ENCODE measurements around the gene CHMP4B. TPM values are rescaled to one million over a fixed set of nuclear protein-coding genes. Genes with fewer than 3 reads are reported as not detected.

Gene CHMP4B
- total RNA-seq, 4 donors from 2014 or later: 92.9 to 113 (median 105) TPM

DNA sequence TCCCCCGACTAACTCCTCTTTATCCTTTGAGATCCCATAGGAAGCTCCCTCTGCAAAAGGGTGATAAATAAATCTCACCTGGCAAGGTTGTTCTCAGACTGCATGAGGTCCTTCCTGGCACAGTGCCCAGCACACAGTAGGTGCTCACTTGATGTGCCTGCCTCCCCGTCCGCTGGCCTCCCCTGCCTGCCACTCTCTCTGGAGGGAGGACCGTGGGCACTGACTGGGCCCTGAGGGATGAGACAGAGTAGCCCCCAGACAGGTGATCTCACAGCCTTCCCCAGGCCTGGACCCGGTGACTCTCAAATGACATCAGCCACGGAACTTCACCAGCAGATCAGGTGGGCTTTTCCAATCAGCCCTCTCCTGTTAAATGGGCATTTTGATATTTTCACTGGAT is 57.4 kb downstream of the CHMP4B start:
- intact Hi-C loops (cut with DNase I; ENCODE audit: low total_unique reads): no loop called here
- 69 to 72% methylated on average over 6 of the region's 6 CpGs for WGBS, 2 donors
- TF ChIP-seq, protein P1, sequence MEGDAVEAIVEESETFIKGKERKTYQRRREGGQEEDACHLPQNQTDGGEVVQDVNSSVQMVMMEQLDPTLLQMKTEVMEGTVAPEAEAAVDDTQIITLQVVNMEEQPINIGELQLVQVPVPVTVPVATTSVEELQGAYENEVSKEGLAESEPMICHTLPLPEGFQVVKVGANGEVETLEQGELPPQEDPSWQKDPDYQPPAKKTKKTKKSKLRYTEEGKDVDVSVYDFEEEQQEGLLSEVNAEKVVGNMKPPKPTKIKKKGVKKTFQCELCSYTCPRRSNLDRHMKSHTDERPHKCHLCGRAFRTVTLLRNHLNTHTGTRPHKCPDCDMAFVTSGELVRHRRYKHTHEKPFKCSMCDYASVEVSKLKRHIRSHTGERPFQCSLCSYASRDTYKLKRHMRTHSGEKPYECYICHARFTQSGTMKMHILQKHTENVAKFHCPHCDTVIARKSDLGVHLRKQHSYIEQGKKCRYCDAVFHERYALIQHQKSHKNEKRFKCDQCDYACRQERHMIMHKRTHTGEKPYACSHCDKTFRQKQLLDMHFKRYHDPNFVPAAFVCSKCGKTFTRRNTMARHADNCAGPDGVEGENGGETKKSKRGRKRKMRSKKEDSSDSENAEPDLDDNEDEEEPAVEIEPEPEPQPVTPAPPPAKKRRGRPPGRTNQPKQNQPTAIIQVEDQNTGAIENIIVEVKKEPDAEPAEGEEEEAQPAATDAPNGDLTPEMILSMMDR (IDR thresholded peaks at IDR 0.05): no peak
- TF ChIP-seq POLR2A (IDR thresholded peaks at IDR 0.05): no peak
- DNase-seq (ENCODE audit: low spot score in 2 of 2): no peak
- no peak overlapping the region for H3K4me3 ChIP-seq (ENCODE audit: low read depth, poor library complexity, severe bottlenecking)

DNA sequence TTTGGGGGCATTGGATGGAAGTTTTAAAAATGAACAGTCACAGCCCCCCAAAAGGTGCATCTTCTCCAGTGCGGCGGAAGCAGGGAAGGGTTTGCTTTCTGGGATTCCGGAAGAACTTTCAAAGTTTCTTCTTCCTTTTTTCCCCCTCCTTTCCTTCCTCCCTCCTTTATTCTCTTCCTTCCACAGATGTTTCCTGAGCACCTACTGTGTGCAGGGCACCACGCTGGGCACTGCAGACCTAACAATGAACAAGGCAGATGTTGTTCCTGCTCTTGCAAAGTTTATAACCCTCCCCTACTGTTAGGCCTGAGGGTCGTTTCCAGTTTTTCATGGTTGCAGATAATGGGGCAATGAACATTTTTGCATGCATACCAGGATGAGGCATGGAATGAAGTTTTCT is 58.1 kb downstream of the CHMP4B start:
- intact Hi-C loops (cut with DNase I; ENCODE audit: low total_unique reads): no loop called here
- WGBS, 2 donors: 77 to 86% methylated on average over 5 of the region's 5 CpGs
- no peak for TF ChIP-seq POLR2A (IDR thresholded peaks at IDR 0.05)
- TF ChIP-seq, protein P1 (IDR thresholded peaks at IDR 0.05): no peak

DNA sequence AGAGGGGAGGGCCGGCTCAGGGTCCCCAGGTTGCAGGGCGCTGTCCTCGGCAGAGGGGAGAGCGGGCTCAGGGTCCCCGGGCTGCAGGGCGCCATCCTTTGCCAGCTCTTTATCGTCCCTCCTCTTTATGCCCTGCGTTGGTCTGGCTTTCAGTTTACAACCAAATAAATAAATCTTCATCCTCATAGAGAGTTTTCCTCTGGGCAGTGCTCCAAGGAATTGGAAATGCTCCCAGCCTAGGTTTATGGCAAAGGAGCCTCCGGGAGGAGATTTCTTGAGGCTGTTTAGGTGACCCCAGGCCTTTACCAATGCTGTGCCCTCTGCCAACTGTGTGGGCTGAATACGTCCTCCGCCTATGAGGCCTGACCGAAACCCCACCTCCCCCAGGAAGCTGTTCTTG is 60.2 kb downstream of the CHMP4B start:
- TF ChIP-seq POLR2A (IDR thresholded peaks at IDR 0.05): no peak
- DNase-seq (ENCODE audit: low spot score in 2 of 2): no peak
- intact Hi-C loops (cut with DNase I; ENCODE audit: low total_unique reads): no loop called here
- H3K4me3 ChIP-seq (ENCODE audit: low read depth, poor library complexity, severe bottlenecking): no peak overlapping the region
- WGBS, 2 donors: 56 to 65% methylated on average over 12 of the region's 12 CpGs

More for the DNA sequence above, 58.1 kb downstream of the CHMP4B start:
- H3K4me3 ChIP-seq (ENCODE audit: low read depth, poor library complexity, severe bottlenecking): no peak overlapping the region
- no peak for DNase-seq (ENCODE audit: low spot score in 2 of 2)

DNA sequence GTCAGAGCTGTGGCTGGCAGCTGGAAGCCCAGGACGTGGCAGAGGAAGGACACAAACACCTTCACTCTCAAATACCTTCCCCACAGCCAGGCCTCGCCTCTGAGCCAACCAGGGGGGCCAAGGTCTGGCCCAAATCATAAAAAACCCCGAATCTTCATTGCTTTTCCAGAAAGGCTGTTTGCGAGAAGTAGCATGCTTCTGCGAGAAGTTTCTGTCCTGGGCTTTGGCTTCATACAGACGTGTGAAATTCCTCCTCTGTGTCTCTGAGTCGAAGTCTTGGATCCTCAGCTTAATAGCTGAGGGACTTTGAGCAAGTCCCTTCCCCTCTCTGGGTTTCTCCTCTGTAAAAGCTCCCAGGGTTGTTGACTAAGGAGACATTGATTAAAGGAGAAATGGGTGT is 63.0 kb downstream of the CHMP4B start:
- intact Hi-C loops (cut with DNase I; ENCODE audit: low total_unique reads): no loop called here
- no peak for TF ChIP-seq POLR2A (IDR thresholded peaks at IDR 0.05)
- TF ChIP-seq, protein P1 (IDR thresholded peaks at IDR 0.05): no peak
- no peak for DNase-seq (ENCODE audit: low spot score in 2 of 2)
- WGBS, 2 donors: 69 to 74% methylated on average over 7 of the region's 7 CpGs
- H3K4me3 ChIP-seq (ENCODE audit: low read depth, poor library complexity, severe bottlenecking): no peak overlapping the region

DNA sequence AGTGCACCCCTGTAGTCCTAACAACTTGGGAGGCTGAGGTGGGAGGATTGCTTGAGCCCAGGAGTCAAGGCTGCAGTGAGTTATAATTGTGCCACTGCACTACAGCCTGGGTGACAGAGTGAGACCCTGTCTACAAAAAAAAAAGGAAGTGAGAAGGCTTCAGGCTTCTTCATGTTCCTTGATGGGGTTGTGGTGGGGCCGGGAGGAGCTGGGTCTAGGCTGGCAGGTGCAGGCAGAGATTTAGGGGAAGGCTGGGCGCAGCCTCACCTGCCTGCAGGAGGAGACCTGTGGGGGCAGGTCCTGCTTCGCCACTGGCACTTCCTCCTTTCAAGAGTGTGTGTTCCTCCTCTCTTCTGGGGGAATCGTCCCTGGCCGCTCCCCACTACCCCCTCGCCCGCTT is 63.9 kb downstream of the CHMP4B start:
- WGBS, 2 donors: 65 to 66% methylated on average over 7 of the region's 7 CpGs
- intact Hi-C loops (cut with DNase I; ENCODE audit: low total_unique reads): no loop called here
- DNase-seq (ENCODE audit: low spot score in 2 of 2): no peak

DNA sequence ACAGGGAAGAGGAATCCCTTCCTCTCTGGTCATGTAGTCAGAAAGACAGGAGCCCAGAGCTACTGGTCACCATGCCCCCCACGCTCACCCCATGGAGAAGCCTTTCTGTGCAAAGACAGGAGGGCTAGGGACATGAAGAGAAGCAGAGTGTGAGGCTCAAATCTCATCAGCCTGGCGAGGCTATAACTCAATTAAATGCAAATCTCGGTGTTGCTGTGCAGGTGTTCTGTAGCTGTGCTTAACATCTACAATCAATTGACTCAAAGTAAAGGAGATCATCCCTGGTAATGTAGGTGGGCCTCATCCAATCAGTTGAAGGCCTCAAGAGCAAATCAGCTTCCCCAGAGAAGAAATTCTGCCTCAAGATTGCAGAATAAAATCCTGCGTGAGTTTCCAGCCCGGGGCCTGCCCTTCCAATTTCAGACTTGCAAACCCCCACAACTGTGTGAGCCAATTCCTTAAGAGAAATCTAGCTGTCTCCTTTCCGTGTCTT is 64.4 kb downstream of the CHMP4B start:
- intact Hi-C loops (cut with DNase I; ENCODE audit: low total_unique reads): no loop called here
- DNase-seq (ENCODE audit: low spot score in 2 of 2): no peak
- no peak for TF ChIP-seq POLR2A (IDR thresholded peaks at IDR 0.05)
- TF ChIP-seq, protein P1 (IDR thresholded peaks at IDR 0.05): no peak
- WGBS, 2 donors: 82 to 92% methylated on average over 6 of the region's 6 CpGs
- no peak overlapping the region for H3K4me3 ChIP-seq (ENCODE audit: low read depth, poor library complexity, severe bottlenecking)

More for the DNA sequence above, 63.9 kb downstream of the CHMP4B start:
- no peak overlapping the region for H3K4me3 ChIP-seq (ENCODE audit: low read depth, poor library complexity, severe bottlenecking)
- TF ChIP-seq, protein P1 (IDR thresholded peaks at IDR 0.05): no peak
- no peak for TF ChIP-seq POLR2A (IDR thresholded peaks at IDR 0.05)
